Neutrophil (primary cell): Measurements from ENCODE around the gene NFIA.

Source experiments
- H3K27ac ChIP-seq: fragments of 200-600 bp; sonication (generic); 2 replicates; pipeline ENCODE4 v1.5.1; 2016; ENCODE audit warnings: mild to moderate bottlenecking, moderate library complexity
- H3K27me3 ChIP-seq: fragments of 200-600 bp; sonication (generic); 2 replicates; pipeline ENCODE4 v1.6.0; 2016; ENCODE audit warnings: mild to moderate bottlenecking
- H3K36me3 ChIP-seq: fragments of 200-600 bp; sonication (generic); 2 replicates; pipeline ENCODE4 v1.5.1; 2017
- H3K4me1 ChIP-seq, 2 experiments: fragments of 200-600 bp in 1 of 2; sonication (generic) in 1 of 2; 1 replicate in 1 of 2; 2 replicates in 1 of 2; pipeline versions ENCODE4 v1.5.1 to v1.6.1; 2013 to 2016; ENCODE audit warnings: low read depth in 1 of 2, low read length in 1 of 2, mild to moderate bottlenecking in 1 of 2, moderate library complexity in 1 of 2; ENCODE audit not compliant: control insufficient read depth in 1 of 2, insufficient read depth in 1 of 2
- H3K4me3 ChIP-seq, 2 experiments: fragments of 200-600 bp in 1 of 2; sonication (generic) in 1 of 2; 1 replicate in 1 of 2; 2 replicates in 1 of 2; pipeline ENCODE4 v1.5.1; 2013 to 2016; ENCODE audit warnings: low read depth in 1 of 2, low read length in 1 of 2, mild to moderate bottlenecking in 1 of 2, moderate library complexity in 1 of 2
- H3K9me3 ChIP-seq: fragments of 200-600 bp; sonication (generic); 2 replicates; pipeline ENCODE4 v1.5.1; 2016
- TF ChIP-seq, protein P1 (sequence below): fragments of 200-600 bp; sonication (generic); IDR thresholded peaks from 2 replicates; pipeline ENCODE4 v1.5.1; 2016; ENCODE audit warnings: antibody characterized with exemption

Gene NFIA

DNA sequence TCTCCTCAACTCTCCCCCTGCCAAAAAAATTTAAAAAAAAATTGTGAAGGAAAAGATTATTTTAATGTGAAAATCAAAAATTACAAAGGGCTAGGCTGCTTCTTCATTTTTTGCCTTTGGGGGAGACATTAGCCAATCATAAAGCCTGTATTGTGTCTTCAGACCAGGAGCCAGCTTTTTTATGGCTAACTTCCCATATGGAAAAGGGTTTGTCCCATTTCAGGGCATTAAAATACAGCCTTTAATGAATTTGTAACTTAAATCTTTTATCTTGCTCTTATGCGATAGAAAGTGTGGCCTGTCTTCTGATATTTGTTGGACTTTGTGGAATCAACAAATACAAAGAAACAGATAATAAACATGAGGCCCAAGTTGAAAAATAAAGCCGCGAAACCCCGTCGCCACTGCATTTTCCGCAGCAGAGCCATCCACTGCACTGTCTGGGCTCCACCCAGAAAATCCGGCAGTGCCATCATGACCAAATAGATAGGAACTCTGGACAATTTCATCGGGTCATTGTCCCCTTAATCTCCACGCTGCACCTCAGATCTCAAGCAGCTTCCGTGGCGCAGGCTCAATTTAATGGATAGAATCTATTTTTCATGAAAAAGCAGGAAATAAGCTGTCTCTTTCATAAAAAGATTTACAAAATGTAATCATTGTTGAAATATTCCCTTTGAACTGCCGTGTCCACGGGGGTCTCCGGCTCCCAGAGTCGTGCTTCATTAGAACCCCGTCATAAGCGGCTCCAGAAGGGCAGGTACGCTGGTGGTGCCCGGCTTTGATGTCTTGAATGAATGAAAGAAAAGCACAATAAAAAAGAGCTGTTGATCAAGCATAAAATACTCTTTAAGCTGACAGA is 365.0 kb downstream of the NFIA start:
- no peaks in the 10 kb centered on the region for H3K36me3 ChIP-seq
- peaks cover 0 to 9% of the 10 kb centered on the region in 2 experiments for H3K4me1 ChIP-seq
- no peaks in the 10 kb centered on the region for H3K9me3 ChIP-seq
- no peak overlapping the region for H3K4me3 ChIP-seq
- no peaks in the 10 kb centered on the region for H3K27me3 ChIP-seq
- H3K27ac ChIP-seq = no peak overlapping the region
- TF ChIP-seq, protein P1, sequence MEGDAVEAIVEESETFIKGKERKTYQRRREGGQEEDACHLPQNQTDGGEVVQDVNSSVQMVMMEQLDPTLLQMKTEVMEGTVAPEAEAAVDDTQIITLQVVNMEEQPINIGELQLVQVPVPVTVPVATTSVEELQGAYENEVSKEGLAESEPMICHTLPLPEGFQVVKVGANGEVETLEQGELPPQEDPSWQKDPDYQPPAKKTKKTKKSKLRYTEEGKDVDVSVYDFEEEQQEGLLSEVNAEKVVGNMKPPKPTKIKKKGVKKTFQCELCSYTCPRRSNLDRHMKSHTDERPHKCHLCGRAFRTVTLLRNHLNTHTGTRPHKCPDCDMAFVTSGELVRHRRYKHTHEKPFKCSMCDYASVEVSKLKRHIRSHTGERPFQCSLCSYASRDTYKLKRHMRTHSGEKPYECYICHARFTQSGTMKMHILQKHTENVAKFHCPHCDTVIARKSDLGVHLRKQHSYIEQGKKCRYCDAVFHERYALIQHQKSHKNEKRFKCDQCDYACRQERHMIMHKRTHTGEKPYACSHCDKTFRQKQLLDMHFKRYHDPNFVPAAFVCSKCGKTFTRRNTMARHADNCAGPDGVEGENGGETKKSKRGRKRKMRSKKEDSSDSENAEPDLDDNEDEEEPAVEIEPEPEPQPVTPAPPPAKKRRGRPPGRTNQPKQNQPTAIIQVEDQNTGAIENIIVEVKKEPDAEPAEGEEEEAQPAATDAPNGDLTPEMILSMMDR = no peak

DNA sequence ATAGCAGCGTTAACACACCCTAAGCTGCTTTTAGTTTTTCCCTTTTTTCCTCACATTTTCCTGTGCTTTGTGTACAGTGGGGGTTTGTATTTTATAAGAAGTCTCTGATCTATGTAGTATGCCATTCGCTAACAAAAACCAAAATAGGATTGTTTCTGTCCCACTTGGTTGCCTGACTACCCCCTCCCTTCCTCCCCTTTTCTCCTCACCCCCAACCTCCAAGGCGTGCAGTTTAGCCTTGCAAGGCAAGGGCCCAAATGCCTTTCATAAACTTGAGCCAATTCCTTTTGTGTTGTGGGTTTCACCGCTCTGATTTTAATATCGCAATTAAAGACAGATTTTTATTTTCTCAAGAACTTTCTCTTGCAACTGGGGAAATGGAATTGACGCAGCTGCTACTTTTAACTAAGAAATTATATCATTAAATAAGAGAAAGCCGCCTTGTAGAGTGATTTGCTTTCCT is 365.6 kb downstream of the NFIA start:
- no peaks in the 10 kb centered on the region for H3K27me3 ChIP-seq
- H3K4me3 ChIP-seq = no peak overlapping the region
- TF ChIP-seq, protein P1 = no peak
- no peaks in the 10 kb centered on the region for H3K36me3 ChIP-seq
- peaks cover 0 to 9% of the 10 kb centered on the region in 2 experiments for H3K4me1 ChIP-seq
- no peak overlapping the region for H3K27ac ChIP-seq
- H3K9me3 ChIP-seq = no peaks in the 10 kb centered on the region

DNA sequence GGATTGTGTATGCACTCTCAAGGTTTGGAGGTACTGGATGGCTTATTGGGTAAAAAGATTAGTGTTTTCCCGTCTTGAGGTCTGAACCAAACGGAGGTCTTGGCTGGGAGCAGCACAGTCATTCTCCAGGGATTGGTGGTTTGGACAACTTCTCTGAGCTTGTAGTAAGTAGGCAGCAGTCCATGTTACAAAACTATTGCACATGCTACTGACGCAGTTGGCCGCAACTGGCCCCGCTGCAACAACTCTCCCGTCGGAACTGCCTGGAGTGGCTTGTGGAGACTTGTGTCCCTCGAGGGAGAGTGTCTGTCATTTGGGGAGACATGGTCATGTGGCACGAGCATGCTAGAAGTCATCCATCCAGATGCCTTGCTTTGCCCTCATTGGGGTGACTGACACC is 366.6 kb downstream of the NFIA start:
- Histone ChIP-seq H3K9me3 (no peaks in the 10 kb centered on the region), H3K4me3 (no peak overlapping the region), H3K27ac (no peak overlapping the region), H3K36me3 (no peaks in the 10 kb centered on the region), H3K4me1 (peaks cover 0 to 14% of the 10 kb centered on the region in 2 experiments), H3K27me3 (no peaks in the 10 kb centered on the region)
- TF ChIP-seq, protein P1 = no peak

DNA sequence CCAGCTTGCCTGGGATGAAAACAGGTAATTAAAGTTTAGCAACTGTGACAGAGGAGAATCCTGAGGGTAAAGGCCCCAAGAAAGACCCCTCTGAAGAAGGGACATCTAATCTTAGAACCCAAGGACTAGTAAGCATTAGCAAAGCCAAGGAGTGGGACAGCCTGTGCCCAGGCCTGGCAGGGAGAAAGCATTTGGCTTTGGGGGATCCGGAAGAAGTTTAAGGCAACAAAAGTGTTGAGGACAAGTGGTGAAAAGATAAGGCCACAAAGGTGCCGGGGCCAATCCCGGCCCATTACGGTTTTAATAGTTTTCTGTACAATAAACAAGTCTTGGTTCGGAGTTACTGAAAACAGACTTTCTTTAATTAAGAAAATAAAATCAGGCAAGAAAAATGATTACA is 367.0 kb downstream of the NFIA start:
- no peaks in the 10 kb centered on the region for H3K36me3 ChIP-seq
- H3K4me1 ChIP-seq = peaks cover 0 to 14% of the 10 kb centered on the region in 2 experiments
- no peaks in the 10 kb centered on the region for H3K9me3 ChIP-seq
- TF ChIP-seq, protein P1 = no peak
- H3K27ac ChIP-seq = no peak overlapping the region
- no peak overlapping the region for H3K4me3 ChIP-seq
- H3K27me3 ChIP-seq = no peaks in the 10 kb centered on the region

DNA sequence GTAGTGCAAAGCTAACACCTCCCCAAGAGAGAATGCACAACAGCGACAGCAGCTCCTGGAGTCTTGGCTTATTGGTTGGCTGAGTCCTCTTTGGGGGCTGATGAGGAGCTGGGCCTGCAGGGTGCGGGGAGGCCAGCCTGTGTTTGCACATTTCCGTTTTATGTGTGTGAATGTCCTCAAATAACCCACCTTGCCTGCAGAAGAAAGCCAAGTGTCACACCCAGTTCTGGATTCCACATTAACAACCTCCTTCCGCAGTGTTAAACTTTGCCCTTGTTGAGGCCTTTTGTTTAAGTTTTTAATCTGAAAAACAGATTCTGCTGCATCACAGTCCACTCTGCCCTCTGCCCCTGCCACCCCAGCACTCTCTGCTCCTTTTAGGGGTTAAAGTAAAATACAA is 368.1 kb downstream of the NFIA start:
- H3K4me1 ChIP-seq = peaks cover 0 to 17% of the 10 kb centered on the region in 2 experiments
- no peak overlapping the region for H3K27ac ChIP-seq
- H3K36me3 ChIP-seq = no peaks in the 10 kb centered on the region
- no peaks in the 10 kb centered on the region for H3K9me3 ChIP-seq
- no peaks in the 10 kb centered on the region for H3K27me3 ChIP-seq
- TF ChIP-seq, protein P1 = no peak
- no peak overlapping the region for H3K4me3 ChIP-seq
